K562 (cell line): Measurements from ENCODE around the gene COX7B. TPM values are rescaled to one million over a fixed set of nuclear protein-coding genes. Genes with fewer than 3 reads are reported as not detected.

Source experiments
- ARID1B ChIP-seq: fragments of 450-650 bp; IDR thresholded peaks from 2 replicates; pipeline ENCODE4 v1.6.1; 2016; ENCODE audit warnings: antibody characterized with exemption, mild to moderate bottlenecking, inconsistent platforms
- CBFA2T2 ChIP-seq: fragments of 450-650 bp; conservative IDR thresholded peaks from 2 replicates; pipeline ENCODE4 v1.6.1; 2017; ENCODE audit warnings: mild to moderate bottlenecking
- DPF2 ChIP-seq: fragments of 450-650 bp; IDR thresholded peaks from 2 replicates; pipeline ENCODE4 v1.6.1; 2016
- EP300 ChIP-seq: IDR thresholded peaks from 2 replicates; pipeline ENCODE4 v1.6.1; 2012; ENCODE audit warnings: low read length, improper control_type of control experiment
- FOSL1 ChIP-seq: fragments of 200-800 bp; sonication (Bioruptor generic); conservative IDR thresholded peaks from 2 replicates; pipeline ENCODE4 v1.6.1; 2016; ENCODE audit warnings: missing genetic modification characterization, missing compliant biosample characterization
- JUND ChIP-seq, 2 experiments: IDR thresholded peaks; 2 replicates in 1 of 2; 3 replicates in 1 of 2; pipeline ENCODE4 v1.6.1; 2011; ENCODE audit warnings: borderline replicate concordance in 2 of 2, low read depth in 2 of 2, low read length in 2 of 2, improper control_type of control experiment in 1 of 2, missing biosample characterization in 1 of 2, missing genetic modification characterization in 1 of 2, missing genetic modification reagents in 1 of 2
- KLF16 ChIP-seq: IDR thresholded peaks from 2 replicates; pipeline ENCODE4 v1.6.1; 2016; ENCODE audit warnings: antibody characterized with exemption
- LARP7 ChIP-seq: fragments of 450-650 bp; IDR thresholded peaks from 2 replicates; pipeline ENCODE4 v1.6.1; 2016
- LEF1 ChIP-seq: fragments of 450-650 bp; IDR thresholded peaks from 2 replicates; pipeline ENCODE4 v1.6.1; 2016; ENCODE audit warnings: mild to moderate bottlenecking
- MTA2 ChIP-seq: fragments of 450-650 bp; IDR thresholded peaks from 2 replicates; pipeline ENCODE4 v1.6.1; 2016; ENCODE audit warnings: low read depth
- NFIC ChIP-seq: fragments of 450-650 bp; IDR thresholded peaks from 2 replicates; pipeline ENCODE4 v1.6.1; 2017; ENCODE audit warnings: mild to moderate bottlenecking, inconsistent platforms
- PML ChIP-seq: IDR thresholded peaks from 2 replicates; pipeline ENCODE4 v1.6.1; 2012; ENCODE audit warnings: low read length, inconsistent platforms
- SMARCE1 ChIP-seq: fragments of 450-650 bp; IDR thresholded peaks from 2 replicates; pipeline ENCODE4 v1.7.1; 2016; ENCODE audit warnings: mild to moderate bottlenecking
- SOX6 ChIP-seq: fragments of 450-650 bp; IDR thresholded peaks from 2 replicates; pipeline ENCODE4 v1.6.1; 2014; ENCODE audit warnings: mild to moderate bottlenecking
- STAT5A ChIP-seq: IDR thresholded peaks from 2 replicates; pipeline ENCODE4 v1.6.1; 2012; ENCODE audit warnings: low read length, inconsistent platforms, borderline replicate concordance
- TAL1 ChIP-seq: fragments of 450-650 bp; IDR thresholded peaks from 2 replicates; pipeline ENCODE4 v1.6.1; 2016; ENCODE audit warnings: mild to moderate bottlenecking
- TBP ChIP-seq: optimal IDR thresholded peaks from 2 replicates; pipeline ENCODE3; 2011; ENCODE audit warnings: low read depth, low read length, improper control_type of control experiment
- TEAD4 ChIP-seq, 2 experiments: sonication (generic) in 1 of 2; formaldehyde crosslinking in 1 of 2; IDR thresholded peaks; 2 replicates each; pipeline versions ENCODE4 v1.6.1 to v1.8.0; 2012 to 2022; ENCODE audit warnings: borderline replicate concordance in 1 of 2, inconsistent platforms in 1 of 2, low read length in 1 of 2, mild to moderate bottlenecking in 1 of 2, missing genetic modification reagents in 1 of 2
- ZFP1 ChIP-seq: fragments of 450-650 bp; formaldehyde crosslinking; IDR thresholded peaks from 2 replicates; pipeline ENCODE4 v1.4.0; 2020; ENCODE audit warnings: mild to moderate bottlenecking, mixed read lengths
- ZFP36 ChIP-seq: fragments of 150-350 bp; IDR thresholded peaks from 2 replicates; pipeline ENCODE4 v1.6.1; 2018; ENCODE audit warnings: low read length, low read depth; ENCODE audit not compliant: partially characterized antibody
- ZNF143 ChIP-seq: sonication (generic); formaldehyde crosslinking; IDR thresholded peaks from 2 replicates; pipeline ENCODE4 v1.9.0; 2022; ENCODE audit warnings: mild to moderate bottlenecking, missing genetic modification reagents
- ZNF79 ChIP-seq: fragments of 250-450 bp; sonication (Bioruptor Pico); IDR thresholded peaks from 2 replicates; pipeline ENCODE4 v1.4.0; 2020; ENCODE audit warnings: low read depth, mild to moderate bottlenecking, moderate library complexity
- polyA plus RNA-seq, 8 experiments: library from polyadenylated mRNA; depleted of rRNA in 4 of 8; stranded (reverse) in 5 of 8; unstranded in 3 of 8; fragments of >200 nt; fragmentation: Nextera tagmentation in 2 of 8; fragmentation: Illumina TruSeq in 1 of 8; extraction: Ambion mirVana in 2 of 8; extraction: Trizol in 1 of 8; gene quantifications; 2 replicates each; pipeline versions ENCODE4 v1.2.1 to v1.2.3, GENCODE V29; 2011 to 2014; ENCODE audit warnings: inconsistent platforms in 1 of 8, missing spikeins in 1 of 8
- total RNA-seq, 7 experiments: library from RNA; depleted of rRNA in 6 of 7; stranded (reverse); fragments of >200 nt in 6 of 7; fragmentation: Illumina TruSeq in 2 of 7; extraction: Trizol in 2 of 7; gene quantifications; 2 replicates each; pipeline versions ENCODE4 v1.2.1 to v1.2.3, GENCODE V29; 2011 to 2021; ENCODE audit warnings: low replicate concordance in 1 of 7

Gene COX7B
- total and polyA plus RNA-seq, 9 of the 15 experiments (the other 6 are each of a cell fraction or from before 2014, with no cell fraction given) = 549 to 2,891 (median 1,307) TPM

DNA sequence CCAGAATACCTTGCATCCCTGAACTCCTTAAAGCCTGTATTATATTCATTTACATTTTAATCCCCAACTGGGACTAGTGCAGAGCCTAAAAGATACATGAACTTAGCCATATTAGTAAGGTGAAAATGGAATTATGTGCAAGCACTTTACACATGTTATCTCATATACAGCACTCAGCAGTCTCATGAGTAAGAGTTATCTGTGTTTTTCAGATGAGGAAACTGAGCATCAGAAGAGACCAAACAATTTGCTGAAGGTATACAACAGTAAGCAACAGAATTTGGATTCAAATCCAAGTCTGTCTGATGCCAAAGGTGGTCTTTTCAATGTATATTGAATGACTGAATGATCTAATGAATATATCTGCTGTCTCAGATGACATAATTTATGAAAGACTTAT lies 23.5 kb downstream of the COX7B start (continued):
- TF ChIP-seq EP300 (peak; percentile 60; the same call in 1 of the 2 replicates), LEF1 (0 out of 2 replicates have a peak, but pooled peaks have one; percentile 37), TAL1 (peak; percentile 81), ZNF79 (no peak), LARP7 (no peak), ZNF143 (no peak), DPF2 (peak; percentile 80), ARID1B (peak; percentile 88), SOX6 (0 out of 2 replicates have a peak, but pooled peaks have one; percentile 17), MTA2 (peak; percentile 56; the same call in 1 of the 2 replicates), CBFA2T2 (peak; percentile 72), STAT5A (peak; percentile 42; the same call in 1 of the 2 replicates), ZFP36 (peak; percentile 53), NFIC (peak; percentile 32; the same call in 1 of the 2 replicates), KLF16 (peak; percentile 43; the same call in 1 of the 2 replicates), JUND (IDR thresholded peaks at IDR 0.05; ENCODE audit: borderline replicate concordance, low read depth, low read length) (0 out of 2 replicates have a peak, but pooled peaks have one; percentile 45), JUND (tag; IDR thresholded peaks at IDR 0.05; ENCODE audit: borderline replicate concordance, low read depth, low read length) (peak; percentile 28; the same call in 1 of the 3 replicates), PML (peak; percentile 54), FOSL1 (tag) (peak; percentile 56; the same call in 1 of the 2 replicates), SMARCE1 (peak; percentile 61; the same call in 1 of the 2 replicates), TBP (no peak), ZFP1 (CRISPR knock-in tag) (peak; percentile 18; the same call in 1 of the 2 replicates), TEAD4 (IDR thresholded peaks at IDR 0.05; ENCODE audit: low read length) (peak; percentile 83), TEAD4 (CRISPR knock-in tag; IDR thresholded peaks at IDR 0.05; ENCODE audit: borderline replicate concordance) (no peak)
